NB4 (cell line): ENCODE data around the gene RBM11.
"Not testable (repeated sequence)": the region's sequence is repeated elsewhere in the genome, so short reads cannot be mapped to it uniquely, and the experiment has no call there.

Source experiments
- DNase-seq: peaks from one replicate; pipeline ENCODE4 v3.0.0; 2010; ENCODE audit warnings: low read depth
- H3K4me3 ChIP-seq: one replicate; pipeline ENCODE4 v1.5.1; 2011; ENCODE audit warnings: mild to moderate bottlenecking, low read depth, low read length, moderate library complexity
- MYC ChIP-seq: IDR thresholded peaks from 2 replicates; pipeline ENCODE4 v1.6.1; 2011; ENCODE audit warnings: low read depth, low read length
- POLR2A ChIP-seq: IDR thresholded peaks from 2 replicates; pipeline ENCODE4 v1.6.1; 2011; ENCODE audit warnings: mild to moderate bottlenecking; ENCODE audit not compliant: insufficient read length; ENCODE audit errors: extremely low read depth
- TF ChIP-seq, protein P1 (sequence below): IDR thresholded peaks from one replicate; pipeline ENCODE4 v1.5.1; 2012; ENCODE audit warnings: low read depth, low read length
- TF ChIP-seq, protein P2 (sequence below): IDR thresholded peaks from 2 replicates; pipeline ENCODE4 v1.6.1; 2011; ENCODE audit warnings: low read depth, low read length

RBM11 gene, protein sequence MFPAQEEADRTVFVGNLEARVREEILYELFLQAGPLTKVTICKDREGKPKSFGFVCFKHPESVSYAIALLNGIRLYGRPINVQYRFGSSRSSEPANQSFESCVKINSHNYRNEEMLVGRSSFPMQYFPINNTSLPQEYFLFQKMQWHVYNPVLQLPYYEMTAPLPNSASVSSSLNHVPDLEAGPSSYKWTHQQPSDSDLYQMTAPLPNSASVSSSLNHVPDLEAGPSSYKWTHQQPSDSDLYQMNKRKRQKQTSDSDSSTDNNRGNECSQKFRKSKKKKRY

DNA sequence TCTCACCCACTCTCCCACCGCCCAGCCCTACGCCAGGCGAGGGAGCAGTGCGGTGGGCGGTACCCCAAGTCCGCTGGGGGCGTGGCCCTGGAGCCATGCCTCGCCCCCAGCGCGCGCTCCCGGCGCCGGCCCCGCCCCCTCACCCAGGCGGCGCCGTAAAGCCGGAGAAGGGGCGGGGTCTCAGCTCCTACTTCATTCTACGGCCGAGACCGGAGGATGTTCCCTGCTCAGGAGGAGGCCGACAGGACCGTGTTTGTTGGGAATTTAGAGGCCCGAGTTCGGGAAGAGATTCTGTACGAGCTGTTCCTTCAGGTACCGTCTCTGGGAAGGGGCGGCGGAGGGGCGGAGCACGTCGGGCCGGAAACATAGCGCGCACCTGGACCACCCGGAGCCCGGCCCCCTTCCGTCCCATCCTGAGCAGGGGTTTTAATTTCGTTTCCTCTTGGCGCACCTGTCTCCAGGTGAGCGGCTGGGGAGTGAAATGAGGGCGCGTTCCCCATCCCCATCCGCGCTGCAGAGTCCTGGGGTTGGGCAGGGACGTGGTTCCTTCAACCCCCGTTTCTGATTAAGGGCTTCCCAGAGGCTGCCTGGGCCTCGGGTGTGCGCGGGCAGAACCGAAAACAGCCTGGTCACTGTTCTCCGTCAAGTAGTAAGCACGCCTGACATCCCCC lies at the start of gene RBM11:
TSS of gene RBM11 (plus strand) at position 187 of the 671 bp plus-strand sequence. CDS start at position 217, 30 bp downstream.
- TF ChIP-seq, protein P1, sequence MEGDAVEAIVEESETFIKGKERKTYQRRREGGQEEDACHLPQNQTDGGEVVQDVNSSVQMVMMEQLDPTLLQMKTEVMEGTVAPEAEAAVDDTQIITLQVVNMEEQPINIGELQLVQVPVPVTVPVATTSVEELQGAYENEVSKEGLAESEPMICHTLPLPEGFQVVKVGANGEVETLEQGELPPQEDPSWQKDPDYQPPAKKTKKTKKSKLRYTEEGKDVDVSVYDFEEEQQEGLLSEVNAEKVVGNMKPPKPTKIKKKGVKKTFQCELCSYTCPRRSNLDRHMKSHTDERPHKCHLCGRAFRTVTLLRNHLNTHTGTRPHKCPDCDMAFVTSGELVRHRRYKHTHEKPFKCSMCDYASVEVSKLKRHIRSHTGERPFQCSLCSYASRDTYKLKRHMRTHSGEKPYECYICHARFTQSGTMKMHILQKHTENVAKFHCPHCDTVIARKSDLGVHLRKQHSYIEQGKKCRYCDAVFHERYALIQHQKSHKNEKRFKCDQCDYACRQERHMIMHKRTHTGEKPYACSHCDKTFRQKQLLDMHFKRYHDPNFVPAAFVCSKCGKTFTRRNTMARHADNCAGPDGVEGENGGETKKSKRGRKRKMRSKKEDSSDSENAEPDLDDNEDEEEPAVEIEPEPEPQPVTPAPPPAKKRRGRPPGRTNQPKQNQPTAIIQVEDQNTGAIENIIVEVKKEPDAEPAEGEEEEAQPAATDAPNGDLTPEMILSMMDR, result no peak
- no peak for TF ChIP-seq POLR2A
- no peak for TF ChIP-seq MYC
- TF ChIP-seq, protein P2, sequence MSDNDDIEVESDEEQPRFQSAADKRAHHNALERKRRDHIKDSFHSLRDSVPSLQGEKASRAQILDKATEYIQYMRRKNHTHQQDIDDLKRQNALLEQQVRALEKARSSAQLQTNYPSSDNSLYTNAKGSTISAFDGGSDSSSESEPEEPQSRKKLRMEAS, result no peak
- DNase-seq, result peak; percentile 12
- H3K4me3 ChIP-seq, result no peak within 1 kb of the TSS

- not testable (repeated sequence) for H3K4me3 ChIP-seq, DNase-seq
Observed at GRCh38 chr21:14166463-14167223, 49.3 kb upstream of the RBM11 start.

GRCh38 chr21:14206222-14206621 lies 9.7 kb upstream of the RBM11 start:
- no peak for TF ChIP-seq POLR2A
- TF ChIP-seq MYC, result no peak
- TF ChIP-seq, protein P2, result no peak
- TF ChIP-seq, protein P1, result no peak
- no peak for DNase-seq
- H3K4me3 ChIP-seq, result no peak overlapping the region

DNA sequence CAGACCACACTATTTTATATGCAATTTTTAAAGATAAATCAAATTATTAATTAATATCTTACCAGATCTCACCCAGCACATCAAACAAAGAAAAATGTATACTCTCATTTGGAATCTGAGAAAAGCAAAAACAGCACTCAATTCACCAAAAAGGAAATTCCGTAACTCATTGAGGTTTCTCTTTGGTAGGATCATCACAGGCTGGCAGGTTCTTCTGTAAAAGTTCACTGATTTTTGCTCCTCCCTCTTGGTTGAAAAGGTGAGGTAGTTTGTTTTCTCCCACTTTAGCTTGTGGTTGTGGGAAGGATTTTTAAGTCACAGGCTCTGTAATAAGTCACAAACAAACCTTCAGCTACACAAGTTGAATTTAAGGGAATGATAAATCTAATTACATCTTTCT lies 5.2 kb upstream of the RBM11 start, which contains the start of gene LIPI:
TSS of gene LIPI (minus strand) at position 218 of the 400 bp plus-strand sequence. CDS start at position 108, 110 bp downstream.
- H3K4me3 ChIP-seq, result no peak within 1 kb of the TSS
- TF ChIP-seq, protein P2, result no peak
- TF ChIP-seq, protein P1, result no peak
- TF ChIP-seq MYC (no peak), POLR2A (no peak)
- no peak for DNase-seq

GRCh38 chr21:14213164-14213563 lies 2.8 kb upstream of the RBM11 start:
- no peak for DNase-seq
- TF ChIP-seq, protein P2, result no peak
- TF ChIP-seq, protein P1, result no peak
- TF ChIP-seq POLR2A, result no peak
- TF ChIP-seq MYC, result no peak
- no peak overlapping the region for H3K4me3 ChIP-seq

DNA sequence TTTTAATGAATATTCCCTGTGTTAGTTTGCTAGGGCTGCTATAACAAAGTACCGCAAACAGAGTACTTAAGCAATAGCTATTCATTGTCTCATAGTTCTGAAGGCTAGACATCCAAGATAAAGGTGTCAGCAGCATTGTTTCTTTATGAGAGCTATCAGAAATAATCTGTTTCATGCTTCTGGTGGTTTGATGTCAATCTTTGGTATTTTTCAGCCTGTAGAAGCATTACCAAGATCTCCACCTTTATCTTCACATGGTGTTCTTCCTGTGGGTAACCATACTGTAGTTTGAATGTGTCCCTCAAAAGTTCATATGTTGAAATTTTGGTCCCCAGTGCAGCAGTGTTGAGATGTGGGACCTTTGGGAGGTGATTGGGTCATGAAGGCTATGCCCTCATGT lies 7.4 kb downstream of the RBM11 start:
- no peak overlapping the region for H3K4me3 ChIP-seq
- no peak for DNase-seq
- TF ChIP-seq, protein P1, result no peak
- TF ChIP-seq, protein P2, result no peak
- TF ChIP-seq POLR2A (no peak), MYC (no peak)
